Fibroblast of lung (primary cell): ENCODE results near the gene BARHL2. TPM values are rescaled to one million over a fixed set of nuclear protein-coding genes. Genes with fewer than 3 reads are reported as not detected.

Experiments
- DNase-seq, 2 donors: peaks; one replicate each; pipeline versions ENCODE4 v3.0.0 to v3.0.0-alpha.2; 2010; ENCODE audit warnings: low read depth in 2 of 2
- H2AFZ ChIP-seq: 2 replicates; pipeline ENCODE4 v1.5.1; 2012; ENCODE audit warnings: low read length, control low read depth, inconsistent platforms
- H3K27ac ChIP-seq: 2 replicates; pipeline ENCODE4 v1.5.1; 2011; ENCODE audit warnings: low read length, control low read depth; ENCODE audit not compliant: insufficient read depth
- H3K27me3 ChIP-seq: 2 replicates; pipeline ENCODE4 v1.5.1; 2011; ENCODE audit warnings: mild to moderate bottlenecking, low read length; ENCODE audit not compliant: control insufficient read depth, insufficient read depth
- H3K36me3 ChIP-seq: 2 replicates; pipeline ENCODE4 v1.5.1; 2011; ENCODE audit warnings: low read length; ENCODE audit not compliant: control insufficient read depth, insufficient read depth
- H3K4me1 ChIP-seq: 2 replicates; pipeline ENCODE4 v1.5.1; 2011; ENCODE audit warnings: low read length; ENCODE audit not compliant: control insufficient read depth, insufficient read depth; ENCODE audit errors: extremely low read depth
- H3K4me2 ChIP-seq: 2 replicates; pipeline ENCODE4 v1.5.1; 2011; ENCODE audit warnings: low read length, control low read depth; ENCODE audit not compliant: insufficient read depth; ENCODE audit errors: extremely low read depth
- H3K4me3 ChIP-seq, 4 experiments: fragments of 200-600 bp in 1 of 4; sonication (generic) in 1 of 4; replicated peaks in 1 of 4; 2 replicates each; pipeline ENCODE4 v1.5.1; 2011 to 2016; ENCODE audit warnings: low read length in 4 of 4, low read depth in 3 of 4, mild to moderate bottlenecking in 3 of 4, control low read depth in 2 of 4, inconsistent platforms in 1 of 4, mixed read lengths in 1 of 4; ENCODE audit not compliant: insufficient read depth in 1 of 4; ENCODE audit errors: control extremely low read depth in 1 of 4
- H3K79me2 ChIP-seq: 2 replicates; pipeline ENCODE4 v1.5.1; 2012; ENCODE audit warnings: mild to moderate bottlenecking, low read length, inconsistent platforms; ENCODE audit not compliant: control insufficient read depth, insufficient read depth
- H3K9ac ChIP-seq: 2 replicates; pipeline ENCODE4 v1.5.1; 2011; ENCODE audit warnings: mild to moderate bottlenecking, low read length, control low read depth; ENCODE audit not compliant: insufficient read depth
- H3K9me3 ChIP-seq: 2 replicates; pipeline ENCODE4 v1.5.1; 2012; ENCODE audit warnings: low read depth, low read length; ENCODE audit not compliant: control insufficient read depth, insufficient read depth
- H4K20me1 ChIP-seq: 2 replicates; pipeline ENCODE4 v1.5.1; 2011; ENCODE audit warnings: low read length; ENCODE audit not compliant: control insufficient read depth, insufficient read depth; ENCODE audit errors: extremely low read depth
- EZH2 ChIP-seq: IDR thresholded peaks from 2 replicates; pipeline ENCODE4 v1.5.1; 2012; ENCODE audit warnings: low read length, control low read depth, mild to moderate bottlenecking; ENCODE audit errors: missing control alignments
- polyA plus RNA-seq, 2 donors: library from polyadenylated mRNA; depleted of rRNA in 1 of 2; stranded (reverse) in 1 of 2; unstranded in 1 of 2; fragments of >200 nt; gene quantifications; 2 replicates each; pipeline ENCODE4 v1.2.1, GENCODE V29; 2011 to 2012; ENCODE audit warnings: missing spikeins in 1 of 2
- total RNA-seq: library from RNA; depleted of rRNA; stranded (reverse); fragments of >200 nt; gene quantifications from 2 replicates; pipeline ENCODE4 v1.2.1, GENCODE V29; 2014
- TF ChIP-seq, protein P1 (sequence below), 2 donors: IDR thresholded peaks in 1 of 2; conservative IDR thresholded peaks in 1 of 2; 1 replicate in 1 of 2; 2 replicates in 1 of 2; pipeline ENCODE4 v1.5.1; 2011 to 2012; ENCODE audit warnings: low read length in 2 of 2, control low read depth in 1 of 2, inconsistent platforms in 1 of 2, low read depth in 1 of 2, mild to moderate bottlenecking in 1 of 2

BARHL2 gene
- total and polyA plus RNA-seq, 2 donors (not counting 1 experiment from before 2014, with no cell fraction given): not detected

DNA sequence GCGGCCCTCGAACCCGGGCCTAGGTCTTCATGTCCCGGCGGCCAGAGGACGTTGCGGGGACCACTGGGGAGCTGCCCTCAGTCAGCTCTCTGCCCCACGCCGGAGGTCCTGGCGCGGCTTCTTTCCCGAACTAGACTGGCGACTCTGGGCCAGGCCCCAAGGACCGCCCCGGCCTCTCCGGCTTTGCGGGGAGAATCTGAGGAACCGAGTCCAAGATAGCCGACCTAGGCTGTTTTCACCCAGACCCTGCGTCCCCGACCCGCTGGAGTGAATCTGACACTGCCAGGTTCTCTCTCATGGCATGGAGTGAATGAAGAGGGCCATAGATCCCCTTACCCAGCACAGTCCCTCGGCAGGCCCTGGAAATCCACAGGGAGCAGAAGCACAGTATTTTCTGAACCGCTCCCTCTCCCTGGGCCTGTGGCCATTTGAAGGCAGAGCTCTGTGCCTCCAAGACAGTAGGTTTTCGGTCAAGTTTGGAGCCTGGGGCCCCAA lies 9.9 kb upstream of the BARHL2 start:
- no peak for DNase-seq
- H4K20me1 ChIP-seq: no peaks in the 10 kb centered on the region
- no peaks in the 10 kb centered on the region for H3K36me3 ChIP-seq
- peaks cover 2% of the 10 kb centered on the region for H3K4me1 ChIP-seq
- no peak overlapping the region for H3K4me2 ChIP-seq
- H2AFZ ChIP-seq: no peak overlapping the region
- no peaks in the 10 kb centered on the region for H3K79me2 ChIP-seq
- peaks cover 94% of the 10 kb centered on the region for H3K27me3 ChIP-seq
- no peak overlapping the region for H3K27ac ChIP-seq
- H3K4me3 ChIP-seq: no peak overlapping the region
- H3K9ac ChIP-seq: no peak overlapping the region
- TF ChIP-seq, protein P1, sequence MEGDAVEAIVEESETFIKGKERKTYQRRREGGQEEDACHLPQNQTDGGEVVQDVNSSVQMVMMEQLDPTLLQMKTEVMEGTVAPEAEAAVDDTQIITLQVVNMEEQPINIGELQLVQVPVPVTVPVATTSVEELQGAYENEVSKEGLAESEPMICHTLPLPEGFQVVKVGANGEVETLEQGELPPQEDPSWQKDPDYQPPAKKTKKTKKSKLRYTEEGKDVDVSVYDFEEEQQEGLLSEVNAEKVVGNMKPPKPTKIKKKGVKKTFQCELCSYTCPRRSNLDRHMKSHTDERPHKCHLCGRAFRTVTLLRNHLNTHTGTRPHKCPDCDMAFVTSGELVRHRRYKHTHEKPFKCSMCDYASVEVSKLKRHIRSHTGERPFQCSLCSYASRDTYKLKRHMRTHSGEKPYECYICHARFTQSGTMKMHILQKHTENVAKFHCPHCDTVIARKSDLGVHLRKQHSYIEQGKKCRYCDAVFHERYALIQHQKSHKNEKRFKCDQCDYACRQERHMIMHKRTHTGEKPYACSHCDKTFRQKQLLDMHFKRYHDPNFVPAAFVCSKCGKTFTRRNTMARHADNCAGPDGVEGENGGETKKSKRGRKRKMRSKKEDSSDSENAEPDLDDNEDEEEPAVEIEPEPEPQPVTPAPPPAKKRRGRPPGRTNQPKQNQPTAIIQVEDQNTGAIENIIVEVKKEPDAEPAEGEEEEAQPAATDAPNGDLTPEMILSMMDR (conservative IDR thresholded peaks at IDR 0.05 in 1 of 2, IDR thresholded peaks at IDR 0.05 in 1 of 2; ENCODE audit: low read depth in 1 of 2, low read length in 2 of 2): no peak
- TF ChIP-seq EZH2: no peak
- H3K9me3 ChIP-seq: no peaks in the 10 kb centered on the region

DNA sequence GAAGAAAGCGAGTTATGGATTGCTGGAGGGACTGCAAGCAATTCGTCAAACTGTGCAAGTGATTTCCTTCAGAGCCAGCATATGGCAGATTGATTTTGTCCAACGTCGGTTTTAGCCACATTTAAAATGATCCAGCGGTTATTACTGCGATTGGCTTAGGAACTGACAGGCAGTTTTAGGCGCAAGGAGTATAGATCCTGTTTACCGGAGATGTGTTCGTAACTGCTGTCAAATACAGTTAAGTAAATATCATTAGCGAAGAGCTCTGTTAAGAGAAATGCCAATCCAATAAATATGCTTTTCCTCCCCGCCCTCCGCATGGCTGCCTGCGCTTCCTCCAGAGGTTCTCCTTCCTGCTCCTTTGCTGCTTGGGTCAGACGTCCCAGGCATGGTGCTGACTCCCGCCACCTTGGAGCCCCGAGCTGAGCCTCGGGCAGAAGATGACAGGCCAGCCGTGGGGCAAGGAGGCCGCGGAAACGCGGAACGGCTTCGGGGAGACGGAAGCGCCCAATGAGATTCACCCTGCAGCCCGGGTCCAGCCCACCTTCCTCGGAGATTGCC lies 9.4 kb upstream of the BARHL2 start:
- H3K9me3 ChIP-seq: no peaks in the 10 kb centered on the region
- H3K4me1 ChIP-seq: peaks cover 2% of the 10 kb centered on the region
- no peak overlapping the region for H3K9ac ChIP-seq
- no peak overlapping the region for H3K4me2 ChIP-seq
- no peak overlapping the region for H2AFZ ChIP-seq
- no peaks in the 10 kb centered on the region for H4K20me1 ChIP-seq
- H3K79me2 ChIP-seq: no peaks in the 10 kb centered on the region
- H3K36me3 ChIP-seq: no peaks in the 10 kb centered on the region
- peak in 1 of 2 donors; percentile 11 for DNase-seq
- TF ChIP-seq, protein P1 (conservative IDR thresholded peaks at IDR 0.05 in 1 of 2, IDR thresholded peaks at IDR 0.05 in 1 of 2; ENCODE audit: low read depth in 1 of 2, low read length in 2 of 2): no peak
- peak; percentile 88 for TF ChIP-seq EZH2
- no peak overlapping the region for H3K4me3 ChIP-seq
- no peak overlapping the region for H3K27ac ChIP-seq
- H3K27me3 ChIP-seq: peaks cover 90% of the 10 kb centered on the region

DNA sequence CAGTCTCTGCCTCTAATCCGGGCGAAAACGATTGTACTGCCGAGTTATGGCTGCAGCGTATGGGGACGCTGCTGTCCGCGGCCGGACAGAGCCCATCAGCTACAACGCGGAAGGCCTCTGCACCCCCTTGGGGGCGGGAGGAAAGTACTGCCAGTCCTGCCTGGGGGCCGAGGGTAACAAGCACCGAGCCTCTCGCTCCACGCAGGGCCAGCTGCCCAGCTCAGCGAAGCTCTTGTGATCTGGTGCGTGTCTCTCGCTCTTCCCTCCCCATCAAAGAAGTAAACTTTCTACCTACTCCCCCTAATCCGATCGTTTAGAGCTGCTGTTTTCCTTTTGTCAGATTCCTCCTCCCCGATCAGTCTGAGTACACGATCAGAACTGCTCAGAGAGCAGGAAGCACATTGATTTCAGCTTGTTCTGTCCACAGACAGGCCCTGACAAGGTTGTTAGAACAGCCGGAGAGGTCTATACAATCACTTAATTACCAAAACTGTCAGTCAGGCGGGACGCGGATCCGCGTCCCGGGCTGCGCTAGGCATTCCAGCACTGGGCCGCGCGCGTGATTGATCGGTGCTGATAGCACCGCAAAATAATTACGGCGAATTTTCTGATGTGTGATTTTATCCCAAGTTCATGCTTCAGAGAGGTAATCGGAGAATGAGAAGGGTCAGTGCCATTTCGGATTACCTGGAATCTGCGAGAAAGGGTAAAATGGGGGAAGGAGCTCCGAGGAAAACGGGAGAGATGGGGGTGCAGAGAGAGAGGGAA lies 8.7 kb upstream of the BARHL2 start:
- peak overlapping the region in 2 of 4 experiments; percentile 1 to 30 for H3K4me3 ChIP-seq

More for the DNA sequence above, 8.7 kb upstream of the BARHL2 start:
- Histone ChIP-seq H2AFZ (no peak overlapping the region), H3K27ac (no peak overlapping the region), H3K4me1 (peaks cover 2% of the 10 kb centered on the region), H3K9me3 (no peaks in the 10 kb centered on the region), H3K9ac (no peak overlapping the region), H3K27me3 (peaks cover 87% of the 10 kb centered on the region), H3K4me2 (peak overlapping the region; percentile 17), H3K79me2 (no peaks in the 10 kb centered on the region), H4K20me1 (no peaks in the 10 kb centered on the region), H3K36me3 (no peaks in the 10 kb centered on the region)
- TF ChIP-seq, protein P1 (conservative IDR thresholded peaks at IDR 0.05 in 1 of 2, IDR thresholded peaks at IDR 0.05 in 1 of 2; ENCODE audit: low read depth in 1 of 2, low read length in 2 of 2): no peak
- peak in 1 of 2 donors; percentile 20 for DNase-seq
